Hepatocyte (in vitro differentiated cells): ENCODE data around the gene USP48. TPM values are rescaled to one million over a fixed set of nuclear protein-coding genes. Genes with fewer than 3 reads are reported as not detected.

Experiments used
- DNase-seq: peaks from one replicate; pipeline ENCODE4 v3.0.0-alpha.2; 2016; ENCODE audit warnings: low spot score
- H2AFZ ChIP-seq: fragments of 200-600 bp; sonication (generic); 2 replicates; pipeline ENCODE4 v1.6.0; 2016; ENCODE audit warnings: antibody characterized with exemption, mild to moderate bottlenecking
- H3K27ac ChIP-seq: fragments of 200-600 bp; sonication (generic); 2 replicates; pipeline ENCODE4 v1.5.1; 2016; ENCODE audit warnings: mild to moderate bottlenecking
- H3K27me3 ChIP-seq: fragments of 200-600 bp; sonication (generic); 2 replicates; pipeline ENCODE4 v1.6.1; 2016
- H3K36me3 ChIP-seq: fragments of 200-600 bp; sonication (generic); replicated peaks from 2 replicates; pipeline ENCODE4 v1.5.1; 2016; ENCODE audit warnings: low read depth; ENCODE audit not compliant: insufficient read depth
- H3K4me1 ChIP-seq: fragments of 200-600 bp; sonication (generic); 2 replicates; pipeline ENCODE4 v1.5.1; 2016; ENCODE audit warnings: mild to moderate bottlenecking, moderate library complexity; ENCODE audit not compliant: insufficient read depth
- H3K4me2 ChIP-seq: fragments of 200-600 bp; sonication (generic); 2 replicates; pipeline ENCODE4 v1.6.0; 2016
- H3K4me3 ChIP-seq: fragments of 200-600 bp; sonication (generic); 2 replicates; pipeline ENCODE4 v1.5.1; 2016; ENCODE audit warnings: mild to moderate bottlenecking
- H3K79me2 ChIP-seq: fragments of 200-600 bp; sonication (generic); 2 replicates; pipeline ENCODE4 v1.6.0; 2017; ENCODE audit warnings: mild to moderate bottlenecking
- H3K9me2 ChIP-seq: fragments of 200-600 bp; sonication (generic); replicated peaks from 2 replicates; pipeline ENCODE4 v1.6.0; 2017; ENCODE audit warnings: mild to moderate bottlenecking; ENCODE audit not compliant: insufficient read depth
- H3K9me3 ChIP-seq: fragments of 200-600 bp; sonication (generic); 2 replicates; pipeline ENCODE4 v1.5.1; 2016; ENCODE audit warnings: low read depth, mild to moderate bottlenecking
- H4K20me1 ChIP-seq: fragments of 200-600 bp; sonication (generic); 2 replicates; pipeline ENCODE4 v1.6.0; 2016; ENCODE audit warnings: mild to moderate bottlenecking; ENCODE audit not compliant: insufficient read depth, poor library complexity, severe bottlenecking
- CTCF ChIP-seq: fragments of 200-600 bp; sonication (generic); IDR thresholded peaks from 2 replicates; pipeline ENCODE4 v1.5.1; 2016; ENCODE audit warnings: antibody characterized with exemption, mild to moderate bottlenecking; ENCODE audit not compliant: poor library complexity
- EZH2 ChIP-seq: fragments of 200-600 bp; sonication (generic); IDR thresholded peaks from 2 replicates; pipeline ENCODE4 v1.6.1; 2016; ENCODE audit warnings: antibody characterized with exemption, mild to moderate bottlenecking, borderline replicate concordance
- EZH2phosphoT487 ChIP-seq: fragments of 200-600 bp; sonication (generic); IDR thresholded peaks from one replicate; pipeline ENCODE4 v1.6.1; 2018; ENCODE audit warnings: antibody characterized with exemption, mild to moderate bottlenecking, low read depth, moderate library complexity; ENCODE audit not compliant: unreplicated experiment, severe bottlenecking
- WGBS: methylation state at CpG from one replicate; pipeline ENCODE4 v1.1.6; 2016; ENCODE audit warnings: low lambda C conversion rate; ENCODE audit errors: missing lambda C conversion rate; 5-methylcytosine and 5-hydroxymethylcytosine counted together
- polyA plus RNA-seq: library from polyadenylated mRNA; unstranded; fragments of >200 nt; fragmentation: Nextera tagmentation; extraction: Ambion mirVana; gene quantifications from 2 replicates; pipeline ENCODE4 v1.2.1, GENCODE V29; 2016
- total RNA-seq: library from RNA; depleted of rRNA; stranded (reverse); fragments of >200 nt; gene quantifications from 2 replicates; pipeline ENCODE4 v1.2.3, GENCODE V29; 2014

USP48 gene
- total and polyA plus RNA-seq, 2 experiments from 2014 or later = 38.9 to 39.5 TPM

- H3K27ac ChIP-seq = no peak overlapping the region
- TF ChIP-seq EZH2phosphoT487 (no peak), EZH2 (no peak), CTCF (no peak)
- H3K4me1 ChIP-seq = no peaks in the 10 kb centered on the region
- peaks cover 22% of the 10 kb centered on the region for H3K79me2 ChIP-seq
- H3K4me3 ChIP-seq = no peak overlapping the region
- H3K9me2 ChIP-seq = no peaks in the 10 kb centered on the region
- H3K4me2 ChIP-seq = no peak overlapping the region
- peaks cover under 1% of the 10 kb centered on the region for H4K20me1 ChIP-seq
- DNase-seq = no peak
- no peaks in the 10 kb centered on the region for H3K36me3 ChIP-seq
- H3K27me3 ChIP-seq = no peaks in the 10 kb centered on the region
- no peaks in the 10 kb centered on the region for H3K9me3 ChIP-seq
- H2AFZ ChIP-seq = no peak overlapping the region
- 90% methylated on average over 2 of the region's 2 CpGs for WGBS
These were observed 30.8 kb downstream of the USP48 start for GRCh38 chr1:21752186-21752585.

- Histone ChIP-seq H3K9me3 (no peaks in the 10 kb centered on the region), H3K4me1 (no peaks in the 10 kb centered on the region), H3K4me2 (no peak overlapping the region), H2AFZ (no peak overlapping the region), H3K27ac (no peak overlapping the region), H3K4me3 (no peak overlapping the region), H3K27me3 (no peaks in the 10 kb centered on the region), H3K9me2 (no peaks in the 10 kb centered on the region), H3K36me3 (no peaks in the 10 kb centered on the region), H3K79me2 (peaks cover 13% of the 10 kb centered on the region), H4K20me1 (no peaks in the 10 kb centered on the region)
- TF ChIP-seq CTCF = no peak
- TF ChIP-seq EZH2phosphoT487 = no peak
- no peak for TF ChIP-seq EZH2
- DNase-seq = no peak
- 86% methylated on average over 2 of the region's 2 CpGs for WGBS
These were observed 31.7 kb downstream of the USP48 start for GRCh38 chr1:21751281-21751680.

- no peak for TF ChIP-seq EZH2
- no peak for TF ChIP-seq EZH2phosphoT487
- no peak for TF ChIP-seq CTCF
- peaks cover 11% of the 10 kb centered on the region for H3K79me2 ChIP-seq
- H3K9me2 ChIP-seq = no peaks in the 10 kb centered on the region
- no peak overlapping the region for H3K4me2 ChIP-seq
- WGBS = 46% methylated on average over 2 of the region's 2 CpGs
- no peak overlapping the region for H3K4me3 ChIP-seq
- H3K27me3 ChIP-seq = no peaks in the 10 kb centered on the region
- no peaks in the 10 kb centered on the region for H3K4me1 ChIP-seq
- H3K36me3 ChIP-seq = no peaks in the 10 kb centered on the region
- no peak for DNase-seq
- no peaks in the 10 kb centered on the region for H4K20me1 ChIP-seq
- no peak overlapping the region for H3K27ac ChIP-seq
- no peak overlapping the region for H2AFZ ChIP-seq
- no peaks in the 10 kb centered on the region for H3K9me3 ChIP-seq
These were observed 32.1 kb downstream of the USP48 start for GRCh38 chr1:21750841-21751240.
